ENCODE results near the gene CYP27C1.
"Not testable (repeated sequence)": the region's sequence is repeated elsewhere in the genome, so short reads cannot be mapped to it uniquely, and the experiment has no call there.

The CYP27C1 gene

DNA sequence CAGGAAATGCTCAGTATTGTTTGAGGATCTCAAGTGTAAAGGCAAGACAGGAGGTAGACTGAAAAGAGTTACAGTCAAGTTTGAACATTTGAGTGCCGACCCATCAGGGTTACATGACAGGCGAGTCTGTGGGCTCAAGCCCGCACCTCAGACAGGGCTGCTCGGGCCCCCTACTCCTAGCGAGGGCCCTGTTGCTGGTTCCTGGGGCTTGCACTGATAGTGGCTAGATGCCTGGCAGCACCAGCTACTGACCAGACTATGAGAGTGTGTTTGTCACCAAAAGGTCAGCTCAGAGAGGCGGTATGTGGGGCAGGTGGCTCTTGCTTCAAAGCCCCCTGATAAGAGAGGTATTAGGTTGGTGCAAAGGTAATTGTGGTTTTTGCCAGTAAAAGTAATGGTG lies 35.6 kb upstream of the CYP27C1 start:
- no peaks in the 10 kb centered on the region for H3K27me3 ChIP-seq (replicated peaks; ENCODE audit: control insufficient read depth, insufficient read depth, low read length)
- TF ChIP-seq, protein P1, sequence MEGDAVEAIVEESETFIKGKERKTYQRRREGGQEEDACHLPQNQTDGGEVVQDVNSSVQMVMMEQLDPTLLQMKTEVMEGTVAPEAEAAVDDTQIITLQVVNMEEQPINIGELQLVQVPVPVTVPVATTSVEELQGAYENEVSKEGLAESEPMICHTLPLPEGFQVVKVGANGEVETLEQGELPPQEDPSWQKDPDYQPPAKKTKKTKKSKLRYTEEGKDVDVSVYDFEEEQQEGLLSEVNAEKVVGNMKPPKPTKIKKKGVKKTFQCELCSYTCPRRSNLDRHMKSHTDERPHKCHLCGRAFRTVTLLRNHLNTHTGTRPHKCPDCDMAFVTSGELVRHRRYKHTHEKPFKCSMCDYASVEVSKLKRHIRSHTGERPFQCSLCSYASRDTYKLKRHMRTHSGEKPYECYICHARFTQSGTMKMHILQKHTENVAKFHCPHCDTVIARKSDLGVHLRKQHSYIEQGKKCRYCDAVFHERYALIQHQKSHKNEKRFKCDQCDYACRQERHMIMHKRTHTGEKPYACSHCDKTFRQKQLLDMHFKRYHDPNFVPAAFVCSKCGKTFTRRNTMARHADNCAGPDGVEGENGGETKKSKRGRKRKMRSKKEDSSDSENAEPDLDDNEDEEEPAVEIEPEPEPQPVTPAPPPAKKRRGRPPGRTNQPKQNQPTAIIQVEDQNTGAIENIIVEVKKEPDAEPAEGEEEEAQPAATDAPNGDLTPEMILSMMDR (IDR thresholded peaks at IDR 0.05; ENCODE audit: insufficient read depth, low read length, poor library complexity, severe bottlenecking), result no peak
- no peak for DNase-seq (ENCODE audit: extremely low read depth, insufficient read length)
- H3K4me3 ChIP-seq (replicated peaks; ENCODE audit: low read depth, low read length), result no peak overlapping the region
- H3K36me3 ChIP-seq (ENCODE audit: control insufficient read depth, insufficient read depth, low read length), result peaks cover 22% of the 10 kb centered on the region

DNA sequence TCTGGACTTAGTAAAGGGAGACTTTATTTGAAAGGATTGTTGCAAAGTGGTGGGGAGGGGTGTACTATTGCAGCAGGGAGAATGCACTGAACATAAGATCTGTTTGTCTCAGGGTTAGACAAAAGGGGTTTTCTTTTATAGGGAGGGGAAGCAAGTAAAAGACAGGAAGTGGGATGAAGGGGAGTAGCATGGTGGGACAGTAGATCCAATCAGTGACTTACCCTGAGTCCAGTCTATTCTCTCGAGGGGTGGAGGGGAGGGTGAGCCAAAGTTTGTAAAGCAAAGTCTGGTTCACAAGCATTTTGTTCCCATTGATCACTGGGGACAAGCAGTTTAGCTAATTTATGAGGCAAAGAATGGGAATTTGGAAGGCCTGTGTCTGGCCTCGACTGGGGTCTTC lies 35.0 kb upstream of the CYP27C1 start:
- no peaks in the 10 kb centered on the region for H3K27me3 ChIP-seq (replicated peaks; ENCODE audit: control insufficient read depth, insufficient read depth, low read length)
- no peak for DNase-seq (ENCODE audit: extremely low read depth, insufficient read length)

DNA sequence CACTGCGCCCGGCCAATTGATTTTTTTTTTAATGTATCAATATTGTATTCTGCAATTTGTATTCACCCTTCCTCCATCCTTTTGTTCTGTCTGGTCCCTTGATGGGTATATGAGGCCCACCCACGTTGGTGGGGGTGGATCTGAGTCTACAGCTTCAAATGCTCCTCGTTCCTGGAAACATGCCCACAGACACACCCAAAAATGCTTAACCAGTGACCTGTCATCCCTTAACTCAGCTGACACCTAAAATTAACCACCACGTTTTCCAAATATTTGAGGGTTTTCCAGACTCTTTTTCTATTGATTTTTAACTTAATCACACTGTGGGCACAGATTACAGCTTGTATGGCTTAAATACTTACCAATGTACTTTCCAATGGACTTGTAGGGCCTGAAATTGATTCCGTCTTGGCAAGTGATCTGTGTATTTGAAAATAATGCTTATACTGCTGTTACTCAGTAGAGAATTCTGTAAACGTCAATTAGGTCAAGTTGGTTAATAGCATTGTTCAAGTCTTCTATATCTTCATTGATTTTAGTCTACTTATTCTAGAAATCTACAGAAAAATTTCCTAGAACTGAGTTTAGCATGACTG lies 34.4 kb upstream of the CYP27C1 start:
- TF ChIP-seq, protein P1 (IDR thresholded peaks at IDR 0.05; ENCODE audit: insufficient read depth, low read length, poor library complexity, severe bottlenecking), result no peak
- Histone ChIP-seq H3K27me3 (replicated peaks; ENCODE audit: control insufficient read depth, insufficient read depth, low read length) (no peaks in the 10 kb centered on the region), H3K36me3 (ENCODE audit: control insufficient read depth, insufficient read depth, low read length) (peaks cover 16% of the 10 kb centered on the region), H3K4me3 (replicated peaks; ENCODE audit: low read depth, low read length) (no peak overlapping the region)
- no peak for DNase-seq (ENCODE audit: extremely low read depth, insufficient read length)

More for the DNA sequence above, 35.0 kb upstream of the CYP27C1 start:
- H3K4me3 ChIP-seq (replicated peaks; ENCODE audit: low read depth, low read length), result no peak overlapping the region
- peaks cover 19% of the 10 kb centered on the region for H3K36me3 ChIP-seq (ENCODE audit: control insufficient read depth, insufficient read depth, low read length)
- TF ChIP-seq, protein P1 (IDR thresholded peaks at IDR 0.05; ENCODE audit: insufficient read depth, low read length, poor library complexity, severe bottlenecking), result no peak

DNA sequence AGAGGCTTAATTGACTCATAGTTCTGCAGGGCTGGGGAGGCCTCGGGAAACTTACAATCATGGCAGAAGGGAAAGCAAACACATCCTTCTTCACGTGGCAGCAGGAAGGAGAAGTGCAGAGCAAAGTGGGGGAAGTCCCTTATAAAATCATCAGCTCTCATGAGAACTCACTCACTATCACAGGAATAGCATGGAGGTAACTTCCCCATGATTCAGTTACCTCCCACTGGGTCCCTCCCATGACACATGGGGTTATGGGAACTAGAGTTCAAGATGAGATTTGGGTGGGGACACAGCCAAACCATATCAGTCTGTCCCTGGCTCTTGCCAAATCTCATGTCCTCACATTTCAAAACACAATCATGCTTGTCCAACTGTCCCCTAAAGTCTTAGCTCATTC lies 21.1 kb upstream of the CYP27C1 start:
- H3K4me3 ChIP-seq (replicated peaks; ENCODE audit: low read depth, low read length); H3K36me3 ChIP-seq (ENCODE audit: control insufficient read depth, insufficient read depth, low read length); H3K27me3 ChIP-seq (replicated peaks; ENCODE audit: control insufficient read depth, insufficient read depth, low read length); DNase-seq (ENCODE audit: extremely low read depth, insufficient read length): not testable (repeated sequence)

DNA sequence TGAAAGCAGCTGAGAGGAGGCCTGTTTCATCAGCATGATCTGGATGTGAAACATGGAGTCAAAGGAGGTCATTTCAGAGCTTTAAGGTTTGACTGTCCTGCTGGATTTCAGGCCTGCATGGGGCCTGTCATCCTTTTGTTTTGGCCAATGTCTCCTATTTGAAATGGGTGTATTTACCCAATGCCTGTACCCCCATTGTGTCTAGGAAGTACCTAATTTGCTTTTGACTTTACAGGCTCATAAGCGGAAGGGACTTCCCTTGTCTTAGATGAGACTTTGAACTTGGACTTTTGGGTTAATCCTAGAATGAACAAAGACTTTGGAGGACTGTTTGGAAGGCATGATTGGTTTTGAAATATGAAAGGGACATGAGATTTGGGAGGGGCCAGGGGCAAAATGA lies 19.3 kb upstream of the CYP27C1 start:
- no peak overlapping the region for H3K4me3 ChIP-seq (replicated peaks; ENCODE audit: low read depth, low read length)
- no peaks in the 10 kb centered on the region for H3K27me3 ChIP-seq (replicated peaks; ENCODE audit: control insufficient read depth, insufficient read depth, low read length)
- no peak for DNase-seq (ENCODE audit: extremely low read depth, insufficient read length)
- TF ChIP-seq, protein P1 (IDR thresholded peaks at IDR 0.05; ENCODE audit: insufficient read depth, low read length, poor library complexity, severe bottlenecking), result no peak
- H3K36me3 ChIP-seq (ENCODE audit: control insufficient read depth, insufficient read depth, low read length), result no peaks in the 10 kb centered on the region

DNA sequence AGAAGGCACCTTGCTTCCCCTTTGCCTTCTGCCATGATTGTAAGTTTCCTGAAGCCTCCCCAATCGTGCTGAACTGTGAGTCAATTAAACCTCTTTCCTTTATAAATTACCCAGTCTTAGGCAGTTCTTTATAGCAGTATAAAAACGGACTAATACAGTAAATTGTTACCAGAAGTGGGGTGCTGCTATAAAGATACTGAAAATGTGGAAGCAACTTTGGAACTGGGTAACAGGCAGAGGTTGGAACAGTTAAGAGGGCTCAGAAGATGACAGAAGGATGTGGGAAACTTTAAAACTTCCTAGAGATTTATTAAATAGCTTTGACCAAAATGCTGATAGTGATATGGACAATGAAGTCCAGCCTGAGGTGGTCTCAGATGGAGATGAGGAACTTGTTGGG lies 17.7 kb upstream of the CYP27C1 start:
- H3K27me3 ChIP-seq (replicated peaks; ENCODE audit: control insufficient read depth, insufficient read depth, low read length); H3K4me3 ChIP-seq (replicated peaks; ENCODE audit: low read depth, low read length); DNase-seq (ENCODE audit: extremely low read depth, insufficient read length); H3K36me3 ChIP-seq (ENCODE audit: control insufficient read depth, insufficient read depth, low read length): not testable (repeated sequence)

DNA sequence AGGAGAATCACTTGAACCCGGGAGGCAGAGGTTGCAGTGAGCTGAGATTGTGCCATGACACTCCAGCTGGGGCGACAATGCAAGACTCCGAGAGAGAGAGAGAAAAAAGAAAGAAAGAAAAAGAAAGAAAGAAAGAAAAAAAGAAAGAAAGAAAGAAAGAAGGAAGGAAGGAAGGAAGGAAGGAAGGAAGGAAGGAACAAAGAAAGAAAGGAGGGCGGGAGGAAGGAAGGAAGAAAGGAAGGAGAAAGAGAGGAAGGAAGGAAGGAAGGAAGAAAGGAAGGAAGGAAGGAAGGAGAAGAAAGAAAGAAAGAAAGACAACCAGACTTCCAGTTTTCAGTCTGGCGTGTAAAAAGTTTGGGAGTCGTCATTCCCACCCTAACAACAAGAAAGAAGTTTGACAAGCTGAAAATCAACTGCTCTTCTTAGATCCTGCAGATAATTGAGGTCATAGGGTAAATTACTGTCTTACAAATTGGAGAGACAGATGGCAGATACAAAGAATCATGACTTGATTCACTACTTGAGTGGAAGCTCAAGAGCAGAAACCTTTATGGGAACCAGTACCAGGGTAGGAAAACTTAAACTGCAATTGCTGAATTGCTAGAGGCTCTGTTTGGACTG lies 15.1 kb upstream of the CYP27C1 start:
- DNase-seq (ENCODE audit: extremely low read depth, insufficient read length), result no peak
- TF ChIP-seq, protein P1 (IDR thresholded peaks at IDR 0.05; ENCODE audit: insufficient read depth, low read length, poor library complexity, severe bottlenecking), result no peak
- H3K36me3 ChIP-seq (ENCODE audit: control insufficient read depth, insufficient read depth, low read length), result no peaks in the 10 kb centered on the region
- no peak overlapping the region for H3K4me3 ChIP-seq (replicated peaks; ENCODE audit: low read depth, low read length)
- no peaks in the 10 kb centered on the region for H3K27me3 ChIP-seq (replicated peaks; ENCODE audit: control insufficient read depth, insufficient read depth, low read length)
